GM19023 (cell line): ENCODE measurements around the gene POLN.

Experiments
- ATAC-seq: cut with Tn5 transposase; IDR thresholded peaks from one replicate; pipeline ENCODE4 v1.9.1; 2021; ENCODE audit warnings: mild to moderate bottlenecking, moderate library complexity; ENCODE audit not compliant: unreplicated experiment

POLN gene

DNA sequence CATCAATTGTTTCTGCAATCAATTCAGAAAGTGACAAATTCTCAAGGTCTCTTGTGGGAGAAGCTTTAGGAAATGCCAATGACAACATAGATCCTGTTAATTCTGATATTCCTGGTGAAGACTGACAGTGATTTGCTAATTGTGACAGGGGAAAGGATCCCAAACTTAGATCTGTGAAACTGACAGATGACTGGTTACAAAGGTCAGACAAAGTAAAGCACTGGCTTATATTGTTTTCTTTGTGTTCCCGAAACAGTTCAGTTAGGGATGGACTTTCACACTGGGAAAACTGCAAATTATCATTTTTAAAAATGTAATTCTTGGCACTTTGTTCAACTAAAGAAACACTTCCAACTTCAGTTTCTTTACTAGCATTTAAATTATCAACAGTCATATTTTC lies 152.7 kb downstream of the POLN start:
- ATAC-seq = no peak

DNA sequence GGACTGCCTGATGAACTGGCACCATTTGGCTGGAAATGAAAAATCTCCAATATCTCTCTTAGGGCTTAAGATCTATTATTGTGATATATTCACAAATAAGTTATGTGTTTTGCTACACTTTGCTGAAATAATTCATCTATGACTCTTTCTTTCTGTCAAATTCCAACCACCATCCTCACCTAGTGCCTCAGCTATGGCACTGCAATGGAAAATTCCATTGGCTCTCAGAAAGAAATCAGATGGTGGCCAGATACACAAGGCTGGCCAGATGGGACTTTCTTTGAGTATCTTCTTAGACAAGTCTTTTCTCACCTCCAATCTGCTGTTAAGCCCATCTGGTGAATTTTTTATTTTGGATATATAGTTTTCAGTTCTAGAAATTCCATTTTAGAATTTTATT lies 154.8 kb downstream of the POLN start:
- ATAC-seq = no peak

DNA sequence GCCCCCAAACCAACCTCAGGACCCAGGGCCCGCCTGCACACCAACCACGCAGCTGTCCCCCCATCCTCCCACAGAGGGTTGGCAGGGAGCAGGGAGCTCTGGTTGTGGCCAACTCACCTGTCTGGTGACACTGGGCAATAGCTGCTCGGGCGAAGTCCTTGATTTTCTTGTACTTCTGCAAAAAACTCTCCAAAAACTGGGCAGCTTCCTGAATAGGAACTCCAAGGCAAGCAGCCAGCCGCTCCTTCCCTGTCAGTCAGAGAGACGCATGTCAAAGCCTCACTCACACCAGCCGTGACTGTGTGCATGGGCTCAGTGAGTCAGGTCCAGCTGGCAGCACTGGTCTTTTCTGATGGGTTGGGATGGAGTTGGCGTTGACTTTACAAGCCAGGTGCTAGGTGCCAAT lies 156.4 kb downstream of the POLN start:
- ATAC-seq = no peak

DNA sequence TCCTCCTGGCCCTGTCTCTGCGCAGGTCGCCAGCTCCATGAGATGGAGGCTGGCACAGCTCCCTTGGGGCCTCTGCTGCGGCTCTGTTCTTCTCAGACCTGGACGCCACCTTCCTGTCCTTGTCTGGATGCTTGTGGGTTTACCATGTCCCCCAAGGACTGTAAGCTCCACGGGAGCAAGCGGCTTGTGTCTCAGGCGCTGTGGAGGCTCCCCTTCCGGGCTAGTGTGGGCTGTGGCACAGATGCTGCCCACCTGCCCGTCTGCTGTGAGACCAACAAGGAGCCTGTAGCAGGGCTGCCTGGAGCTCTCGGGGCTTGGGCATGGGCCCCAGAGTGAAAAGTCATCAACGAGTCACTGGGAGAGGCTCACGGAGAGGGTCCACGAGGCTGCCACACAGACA lies 157.6 kb downstream of the POLN start:
- ATAC-seq = no peak

DNA sequence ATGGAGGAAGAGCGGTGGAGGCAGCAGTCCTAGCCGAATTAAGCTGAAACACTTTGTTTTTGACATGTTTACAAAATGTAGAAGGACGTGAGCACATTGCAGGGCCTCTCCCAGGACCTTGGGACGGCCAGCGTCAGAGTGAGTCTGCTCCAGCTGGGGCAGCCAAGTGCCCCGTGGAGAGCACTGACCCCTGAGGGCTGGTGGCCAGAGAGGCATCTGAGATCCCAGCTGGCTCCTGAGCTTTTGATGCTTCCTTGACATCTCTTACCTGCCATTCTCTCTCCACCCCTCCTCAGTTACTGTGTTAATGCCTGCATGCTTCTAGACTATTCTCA lies 158.1 kb downstream of the POLN start:
- ATAC-seq = no peak

DNA sequence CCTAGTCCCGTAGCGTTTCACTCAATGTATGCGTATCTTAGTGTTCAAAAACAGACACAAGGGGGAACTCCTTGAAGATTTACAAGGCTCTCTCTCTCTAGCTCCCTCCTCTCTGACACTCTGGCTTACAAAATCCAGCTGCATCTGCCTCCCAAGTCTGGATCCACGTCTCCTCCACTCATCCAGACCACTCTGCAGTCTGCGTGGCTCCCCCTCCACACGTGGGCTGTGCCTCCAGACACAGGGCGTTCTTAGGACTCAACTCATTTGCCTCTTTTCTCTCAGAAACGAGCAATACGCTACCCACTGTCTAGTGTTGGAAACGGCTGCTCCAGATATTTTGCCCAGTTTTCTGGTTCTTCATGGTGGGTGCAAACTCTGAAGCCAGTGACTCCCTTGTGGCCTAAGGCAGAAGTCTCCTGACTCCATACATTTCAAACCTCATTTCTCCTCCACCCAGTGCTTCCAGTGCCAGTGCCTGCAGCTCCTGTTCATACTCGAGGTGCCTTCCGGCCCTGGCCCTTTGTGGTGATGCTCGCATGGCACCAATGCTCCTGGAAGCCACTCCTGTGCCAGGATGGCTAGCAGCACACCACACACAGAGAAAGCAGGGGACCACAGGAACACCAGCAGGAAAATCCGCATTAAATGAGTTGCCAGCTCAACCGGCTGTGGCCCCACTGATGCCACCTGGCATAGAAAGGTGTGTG lies 158.7 kb downstream of the POLN start:
- no peak for ATAC-seq

DNA sequence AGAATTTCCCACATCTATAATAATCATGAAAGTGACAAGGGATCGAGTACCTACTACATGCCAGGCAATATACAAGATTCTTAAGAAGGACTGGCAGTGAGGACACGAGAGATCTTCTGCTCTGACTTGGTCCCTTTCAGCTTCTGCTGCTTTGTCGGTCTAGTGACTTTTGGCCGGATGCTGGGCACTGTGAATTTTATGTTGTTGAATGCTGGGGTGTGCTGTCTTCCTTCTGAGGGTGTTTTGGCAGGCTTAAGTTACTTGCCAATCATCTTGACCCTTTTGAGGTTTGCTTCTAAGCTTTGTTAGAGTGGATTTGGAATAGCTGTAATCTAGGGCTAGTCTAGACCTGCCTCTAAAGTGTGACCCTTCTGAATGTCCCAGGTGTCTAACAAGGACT lies 159.3 kb downstream of the POLN start:
- ATAC-seq = no peak

DNA sequence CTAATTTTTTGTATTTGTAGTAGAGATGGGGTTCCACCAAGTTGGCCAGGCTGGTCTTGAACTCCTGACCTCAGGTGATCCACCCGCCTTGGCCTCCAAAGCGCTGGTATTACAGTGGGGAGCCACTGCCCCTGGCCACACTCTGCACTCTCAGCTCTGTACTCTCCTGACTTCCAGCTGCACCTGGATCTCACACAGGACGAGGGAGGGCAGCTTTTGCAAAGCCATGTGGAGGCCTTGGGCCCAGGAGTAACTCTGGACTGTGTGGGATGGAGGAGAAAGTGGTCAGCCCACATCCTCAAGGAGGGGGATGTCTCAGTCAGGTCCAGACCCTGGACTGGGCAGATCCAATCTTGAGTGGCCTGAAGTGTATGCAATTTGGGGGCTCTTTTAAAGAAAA lies 159.8 kb downstream of the POLN start:
- no peak for ATAC-seq

DNA sequence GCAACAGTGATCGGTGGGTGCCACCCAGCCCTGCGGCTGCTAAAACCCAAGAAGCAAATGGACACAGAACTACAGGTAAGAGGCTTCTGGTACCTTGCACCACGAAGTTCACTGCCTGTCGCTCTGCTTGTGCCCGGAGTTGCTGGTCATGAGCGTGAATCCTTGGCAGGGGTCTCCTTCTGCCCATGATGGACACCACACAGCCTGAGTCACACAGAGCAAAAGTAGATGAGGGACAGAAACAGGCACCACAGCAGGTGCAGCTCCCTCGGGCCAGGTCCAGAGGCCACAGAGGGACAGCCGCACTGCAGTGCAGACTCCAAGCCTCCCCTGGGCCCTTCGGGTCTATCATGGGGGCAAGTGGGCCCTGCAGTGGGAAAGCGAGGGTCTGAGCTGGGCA lies 160.4 kb downstream of the POLN start:
- ATAC-seq = no peak

DNA sequence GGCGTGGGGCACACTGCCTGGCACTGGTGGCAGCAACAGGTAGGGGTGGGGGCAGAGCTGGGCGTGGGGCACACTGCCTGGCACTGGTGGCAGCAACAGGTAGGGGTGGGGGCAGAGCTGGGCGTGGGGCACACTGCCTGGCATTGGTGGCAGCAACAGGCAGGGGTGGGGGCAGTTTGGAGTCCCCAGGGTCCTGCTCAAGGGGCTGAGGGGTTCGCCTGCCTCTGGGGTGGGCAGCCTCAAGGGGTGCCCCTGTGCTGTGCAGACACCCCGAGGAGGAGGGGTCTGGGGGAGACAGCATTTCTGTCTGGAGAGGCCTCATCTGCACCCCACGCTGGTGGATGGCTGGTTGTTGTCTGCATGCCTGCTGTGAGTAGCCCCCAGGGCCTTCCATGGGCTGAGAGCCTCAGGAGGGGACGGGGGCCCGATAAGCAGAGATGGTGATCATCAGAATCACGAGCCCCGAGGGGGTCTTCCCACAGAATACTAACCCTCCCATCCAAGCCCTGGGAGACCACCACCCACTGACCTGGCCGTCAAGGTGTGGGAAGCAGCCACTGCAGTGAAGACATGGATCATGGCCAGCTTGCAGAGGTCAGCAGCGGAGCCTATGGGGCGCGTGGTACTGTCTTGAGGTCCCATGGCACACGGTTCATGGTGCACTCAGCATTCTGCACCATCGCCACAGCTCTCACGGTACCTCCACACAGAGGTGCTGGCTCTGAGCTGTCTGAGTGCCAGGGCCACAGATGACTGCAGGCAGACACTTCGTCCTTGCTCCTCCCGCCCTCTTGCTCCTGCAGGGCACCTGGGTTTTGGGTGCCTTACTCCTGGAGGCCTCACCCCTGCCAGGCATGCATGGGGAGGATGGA lies 161.3 kb downstream of the POLN start:
- no peak for ATAC-seq

DNA sequence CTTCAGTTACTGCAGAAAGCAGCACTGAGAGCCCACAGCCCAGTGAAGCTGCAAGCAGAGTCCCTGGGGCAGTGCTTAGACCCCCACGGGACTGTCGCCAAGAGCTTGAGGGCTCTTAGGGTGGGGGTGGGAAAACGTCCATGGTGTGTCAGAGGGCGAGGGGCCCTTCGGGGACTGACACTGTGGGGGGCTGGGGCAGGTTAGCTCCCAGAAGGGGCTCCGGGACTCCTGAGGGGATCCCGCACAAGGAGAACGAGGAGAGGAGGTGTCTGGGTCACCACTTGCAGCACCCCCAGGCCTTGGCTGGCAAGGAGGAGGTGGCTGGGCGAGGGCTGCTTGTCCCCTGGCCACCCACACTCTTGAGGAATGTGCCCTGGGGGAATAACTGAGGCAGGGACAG lies 162.0 kb downstream of the POLN start:
- ATAC-seq = no peak

DNA sequence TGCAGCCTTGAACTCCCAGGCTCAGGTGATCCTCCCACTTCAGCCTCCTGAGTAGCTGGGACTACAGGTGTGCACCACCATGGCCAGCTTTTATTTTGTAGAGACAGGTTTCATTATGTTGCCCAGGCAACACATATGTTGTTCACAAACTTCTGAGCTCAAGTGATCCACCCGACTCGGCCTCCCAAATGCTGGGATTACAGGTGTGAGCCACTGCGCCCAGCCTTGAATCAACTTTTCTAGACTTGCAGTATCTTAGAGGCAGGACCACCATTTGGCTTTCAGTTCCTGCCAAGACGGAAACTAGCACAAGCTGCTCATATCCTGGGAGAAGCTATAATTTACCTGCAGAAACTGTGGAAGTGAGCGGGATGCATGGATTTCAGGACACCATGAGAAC lies 162.9 kb downstream of the POLN start:
- ATAC-seq = no peak

DNA sequence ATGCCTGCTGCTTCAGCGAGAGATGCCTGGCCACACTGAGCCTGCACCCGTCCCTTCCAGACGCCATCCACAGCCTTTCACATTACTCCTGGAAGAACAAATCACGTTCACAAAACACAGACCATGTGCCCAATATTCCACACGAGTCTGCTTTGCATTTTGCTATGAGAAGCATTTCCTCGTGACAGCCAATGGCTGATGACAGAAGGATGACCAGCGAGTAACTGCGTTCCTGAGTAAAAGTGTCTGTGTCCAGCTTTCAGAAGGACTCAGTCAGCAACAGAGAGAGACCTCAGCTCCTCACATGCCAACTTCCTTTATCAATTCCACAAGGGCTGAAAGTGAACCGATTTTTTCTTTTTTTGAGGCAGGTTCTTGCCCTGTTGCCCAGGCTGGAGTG lies 163.3 kb downstream of the POLN start:
- no peak for ATAC-seq

DNA sequence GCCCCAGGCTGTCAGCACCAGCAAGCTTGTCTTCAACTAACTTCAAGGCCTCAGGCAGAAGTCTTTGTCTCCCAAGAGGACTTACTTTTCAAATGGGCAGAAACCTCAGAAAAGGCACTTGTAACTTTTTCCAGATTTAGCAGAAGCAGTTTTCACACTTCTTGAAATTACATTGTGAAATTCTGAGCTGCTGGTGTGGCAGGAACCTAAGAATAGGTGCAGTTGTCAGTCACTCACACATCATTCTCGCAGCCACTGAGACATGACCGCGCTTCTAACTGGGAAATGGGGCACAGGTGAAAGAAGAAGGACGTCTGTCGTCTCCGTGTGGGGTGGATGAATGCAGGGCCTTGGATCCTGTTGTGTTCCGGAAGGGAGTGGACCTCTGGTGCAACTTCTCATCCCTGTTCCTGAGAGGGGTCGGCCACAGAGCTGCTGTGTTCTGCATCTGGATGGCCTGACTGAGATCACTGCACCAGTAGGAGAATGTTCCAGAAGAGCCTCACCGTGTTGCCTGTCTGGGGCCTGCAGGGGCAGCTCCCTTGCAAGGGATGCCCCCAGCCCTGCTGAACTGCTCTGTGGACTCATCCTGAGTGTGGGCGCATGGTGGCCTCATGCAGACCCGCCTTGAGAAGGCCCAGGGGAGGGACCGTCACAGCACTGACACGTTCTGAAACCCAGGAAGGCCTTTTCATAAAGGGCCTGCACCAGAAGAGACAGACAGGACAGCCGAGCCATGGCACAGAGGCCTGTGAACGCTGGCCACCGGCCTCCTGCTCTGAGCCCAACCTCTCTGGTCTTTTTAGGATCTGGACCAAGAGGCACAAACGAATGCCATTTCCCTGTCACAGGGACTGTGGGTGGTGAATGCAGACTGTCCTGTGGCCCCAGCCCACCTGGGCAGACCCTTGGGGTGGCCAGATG lies 164.1 kb downstream of the POLN start:
- no peak for ATAC-seq

DNA sequence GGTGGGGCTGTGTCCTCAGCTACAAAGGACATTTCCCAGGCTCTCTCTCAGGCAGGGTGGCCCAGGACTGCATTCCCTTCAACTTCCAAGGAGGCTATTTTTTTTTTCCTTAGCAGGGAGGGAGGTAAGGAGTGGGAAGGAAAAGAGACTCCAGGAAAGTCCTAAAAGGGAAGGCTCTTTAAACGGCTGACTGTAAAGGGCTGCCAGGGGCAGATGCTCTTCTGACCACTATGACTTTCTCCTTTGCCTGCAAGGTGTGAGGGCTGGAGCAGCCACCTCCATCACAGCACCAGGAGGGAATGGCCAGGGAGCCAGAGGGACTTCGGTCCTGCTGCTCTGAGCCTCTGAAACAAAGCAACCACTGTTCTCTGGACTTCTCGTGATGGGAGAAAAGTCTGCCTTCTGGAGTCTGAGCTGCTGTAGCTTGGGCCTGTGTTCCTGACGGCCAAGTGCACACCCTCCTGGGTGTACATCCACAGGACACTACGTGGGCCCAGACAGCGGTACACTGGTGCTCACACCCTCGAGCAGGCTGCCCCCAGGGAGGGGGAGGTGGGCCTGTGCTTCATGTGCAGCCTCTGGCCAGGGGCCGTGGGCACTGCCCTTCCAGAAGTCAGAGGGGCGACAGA lies 164.9 kb downstream of the POLN start:
- ATAC-seq = no peak

DNA sequence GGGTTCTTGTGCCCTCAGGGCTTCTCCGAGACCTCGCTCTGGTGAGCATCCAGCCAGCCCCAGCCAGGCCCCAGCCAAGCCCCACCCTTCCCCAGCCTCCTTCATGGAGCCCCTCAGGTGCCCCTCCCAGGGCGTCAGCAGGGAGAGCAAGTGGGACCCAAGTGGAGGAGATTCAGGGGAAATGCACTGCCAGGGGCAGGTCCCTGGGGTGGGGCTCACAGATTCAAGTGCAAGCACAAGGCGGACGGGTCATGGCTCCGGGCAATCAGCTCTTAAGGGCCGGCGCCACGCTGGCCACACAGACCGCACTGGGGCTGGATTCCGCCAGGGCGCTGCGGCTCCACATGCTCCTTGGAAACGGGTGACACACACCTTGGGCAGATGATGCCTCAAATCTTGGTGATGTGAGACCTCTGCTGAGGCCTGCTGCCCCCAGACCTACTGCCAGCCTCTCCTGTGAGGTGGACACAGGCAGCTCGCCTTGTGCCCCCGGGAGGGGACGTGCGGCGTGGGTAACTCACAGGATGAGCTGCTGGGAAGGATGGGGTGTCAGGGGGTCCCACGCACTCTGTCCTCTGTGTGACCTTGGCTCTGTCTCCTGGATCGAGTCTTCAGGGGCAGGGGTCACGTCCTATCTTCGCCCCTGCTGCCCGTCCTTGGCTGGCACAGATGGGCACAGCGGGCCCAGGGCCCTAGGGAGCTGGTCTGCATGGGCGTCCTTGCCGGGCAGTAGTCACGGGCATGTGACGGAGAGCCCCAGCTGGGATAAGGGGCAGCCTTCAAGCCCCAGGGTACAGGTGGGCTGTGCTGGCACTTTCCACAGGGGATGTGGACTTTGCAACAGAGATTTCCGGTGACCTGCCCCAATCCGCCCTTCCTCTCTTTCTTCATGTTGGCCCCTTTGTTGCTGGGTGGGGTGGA lies 165.7 kb downstream of the POLN start:
- no peak for ATAC-seq

DNA sequence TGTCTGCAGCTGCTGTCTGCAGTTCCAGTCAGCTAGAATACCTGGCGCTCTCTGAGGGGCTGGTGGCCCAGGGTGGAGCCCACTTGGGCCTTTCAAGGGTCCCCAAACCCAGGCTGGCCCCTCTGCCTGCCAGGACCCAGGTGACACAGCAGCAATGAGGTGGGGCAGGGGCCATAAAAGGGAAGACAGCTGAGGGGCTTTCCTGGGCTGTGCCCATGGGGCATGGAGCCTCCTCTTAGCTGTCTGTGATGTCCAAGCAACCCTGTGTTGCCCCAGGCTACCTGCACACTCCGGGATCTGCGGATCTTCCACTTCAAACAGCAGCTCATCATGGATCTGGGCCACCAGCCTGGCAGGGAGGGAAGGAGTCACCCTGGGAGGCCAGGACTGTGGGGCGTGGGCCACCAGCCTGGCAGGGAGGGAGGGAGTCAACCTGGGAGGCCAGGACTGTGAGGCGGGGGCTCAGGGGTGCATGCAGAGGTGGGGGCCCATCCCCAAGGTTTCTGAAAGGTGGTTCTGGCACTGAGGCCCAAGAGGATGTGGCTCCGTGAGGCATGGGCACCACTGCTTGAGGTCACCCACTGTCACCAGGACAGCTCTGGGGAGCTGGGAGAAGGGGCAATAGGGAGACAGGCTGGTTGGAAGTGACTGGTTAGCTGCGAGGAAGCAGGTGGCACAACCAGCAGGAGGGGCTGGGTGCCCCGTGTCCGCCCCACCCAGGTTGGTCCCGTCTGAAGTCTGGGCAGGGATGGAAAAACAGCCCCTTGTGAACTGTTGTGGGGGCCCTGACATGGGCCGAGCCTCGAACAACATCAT lies 166.5 kb downstream of the POLN start:
- ATAC-seq = no peak

DNA sequence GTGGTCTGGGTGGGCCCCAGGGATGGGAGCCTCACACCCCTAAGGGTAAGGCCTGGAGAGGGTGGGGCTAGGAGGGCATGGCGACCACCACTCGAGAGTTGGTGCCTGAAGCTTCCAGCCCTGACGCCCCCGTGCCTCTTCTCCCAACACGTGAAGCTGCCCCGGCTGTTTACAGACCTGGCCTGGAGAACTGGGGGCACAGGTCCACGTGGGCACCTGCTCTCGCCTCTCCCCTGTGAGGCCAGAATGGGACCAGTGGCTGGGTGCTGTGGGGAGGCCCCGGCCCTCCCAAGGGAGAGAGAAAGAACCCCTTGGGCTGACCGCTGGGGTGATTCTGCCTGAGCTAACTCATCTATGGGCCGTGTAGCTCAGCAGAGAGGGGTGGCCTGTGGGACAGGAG lies 167.3 kb downstream of the POLN start:
- ATAC-seq = no peak

DNA sequence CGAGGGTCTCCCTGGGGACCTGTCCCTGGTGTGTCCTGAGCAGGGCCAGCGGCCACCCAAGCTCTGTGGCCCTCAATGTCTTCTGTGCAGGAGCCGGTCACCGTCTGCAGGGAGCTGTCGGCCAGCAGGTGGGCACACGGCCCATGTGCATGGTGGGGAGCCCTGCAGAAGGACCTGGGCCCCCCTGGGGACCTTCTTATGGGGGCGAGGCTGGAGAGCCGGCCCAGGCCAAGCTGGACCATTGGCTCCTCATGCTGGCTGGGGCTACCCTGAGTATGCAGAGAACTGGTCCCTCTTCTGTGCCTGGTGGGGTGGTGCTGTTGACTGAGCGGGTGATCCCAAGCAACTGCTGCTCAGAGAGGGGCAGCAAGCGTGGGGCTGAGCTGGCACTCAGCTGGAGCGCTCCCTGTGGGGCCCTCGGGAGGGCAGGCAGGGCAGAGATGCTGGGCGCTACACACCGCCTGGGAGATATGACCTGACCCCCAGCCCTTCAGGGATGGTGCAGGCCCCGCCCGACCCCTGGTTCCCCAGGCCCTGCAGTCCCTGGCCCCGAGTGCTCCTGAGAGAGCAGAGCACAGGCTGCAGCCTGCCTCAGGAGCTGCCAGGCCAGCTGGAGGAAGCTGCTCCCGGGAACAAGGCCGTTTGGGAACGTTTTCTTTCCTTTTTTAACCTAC lies 168.0 kb downstream of the POLN start:
- ATAC-seq = no peak
